Psoas muscle (tissue), 8 donors: ENCODE data around the gene SCUBE1. TPM values are rescaled to one million over a fixed set of nuclear protein-coding genes. Genes with fewer than 3 reads are reported as not detected.

Source experiments
- ATAC-seq, 4 donors: fragments of 200-7000 bp; cut with Tn5 transposase; one replicate each; pipeline ENCODE4 v1.9.1; 2020; ENCODE audit warnings: moderate library complexity in 3 of 4, mild to moderate bottlenecking in 2 of 4
- DNase-seq, 2 donors: peaks; one replicate each; pipeline ENCODE4 v3.0.0-alpha.2; 2020
- H3K27ac ChIP-seq: fragments of 200-600 bp; one replicate; pipeline ENCODE4 v1.8.0; 2022
- H3K27me3 ChIP-seq, 3 donors: fragments of 200-600 bp in 1 of 3; one replicate each; pipeline versions ENCODE4 v1.6.1 to v1.8.0; 2013 to 2022; ENCODE audit warnings: low read length in 2 of 3, mild to moderate bottlenecking in 2 of 3, moderate library complexity in 1 of 3; ENCODE audit not compliant: insufficient read depth in 3 of 3
- H3K36me3 ChIP-seq, 2 donors: fragments of 200-600 bp in 1 of 2; one replicate each; pipeline versions ENCODE4 v1.6.1 to v1.8.0; 2013 to 2022; ENCODE audit warnings: low read depth in 1 of 2, mild to moderate bottlenecking in 1 of 2, moderate library complexity in 1 of 2; ENCODE audit not compliant: insufficient read depth in 1 of 2
- H3K4me1 ChIP-seq: fragments of 200-600 bp; one replicate; pipeline ENCODE4 v1.8.0; 2022
- H3K4me3 ChIP-seq: fragments of 200-600 bp; one replicate; pipeline ENCODE4 v1.8.0; 2022; ENCODE audit warnings: mild to moderate bottlenecking
- H3K9me3 ChIP-seq: fragments of 200-600 bp; one replicate; pipeline ENCODE4 v1.8.0; 2022
- WGBS, 3 donors: extraction: QIAGEN DNeasy Blood & Tissue Kit; methylation state at CpG; one replicate each; pipeline versions ENCODE4 v1.1.6 to v1.1.7; 2013; 5-methylcytosine and 5-hydroxymethylcytosine counted together
- intact Hi-C, 2 donors: fragments of 100-400 bp; cut with DNase I; formaldehyde crosslinking; loops; one replicate each; pipeline versions ENCODE4 v1.11.0 to v1.14.2; 2022
- polyA plus RNA-seq, 3 donors: library from polyadenylated mRNA; stranded (reverse); fragments of 200-250 nt; gene quantifications; one replicate each; pipeline ENCODE4 v1.2.3, GENCODE V29; 2013
- total RNA-seq, 4 donors: library from RNA; stranded (reverse); fragmentation: NEBNext Ultra II Directional in 2 of 4; extraction: Animal tissue kit (Norgen Biotek cat#: 25700) in 2 of 4; gene quantifications; one replicate each; pipeline versions ENCODE4 v1.2.1 to v1.2.4, GENCODE V29; 2021 to 2023
- TF ChIP-seq, protein P1 (sequence below): fragments of 200-600 bp; IDR thresholded peaks from one replicate; pipeline ENCODE4 v1.8.0; 2022; ENCODE audit warnings: antibody characterized with exemption
- donor health status: healthy with polysubstance abuse.
- donor health status: DM: no; HTN: no; CAD: no; lungs with moderate emphysema.
- donor health status: Bipolar disorder and iron deficiency.
- donor health status: healthy.
- donor health status: DM: yes; HTN: yes; CAD: no.
- donor health status: DM: no; HTN: no; CAD: no.
- donor health status: DM: no; HTN: no; CAD: no.
- donor health status: DM: yes; HTN: yes; CAD: no.

Gene SCUBE1
- total and polyA plus RNA-seq, 7 donors: 0.04 to 0.19 (median 0.08) TPM

DNA sequence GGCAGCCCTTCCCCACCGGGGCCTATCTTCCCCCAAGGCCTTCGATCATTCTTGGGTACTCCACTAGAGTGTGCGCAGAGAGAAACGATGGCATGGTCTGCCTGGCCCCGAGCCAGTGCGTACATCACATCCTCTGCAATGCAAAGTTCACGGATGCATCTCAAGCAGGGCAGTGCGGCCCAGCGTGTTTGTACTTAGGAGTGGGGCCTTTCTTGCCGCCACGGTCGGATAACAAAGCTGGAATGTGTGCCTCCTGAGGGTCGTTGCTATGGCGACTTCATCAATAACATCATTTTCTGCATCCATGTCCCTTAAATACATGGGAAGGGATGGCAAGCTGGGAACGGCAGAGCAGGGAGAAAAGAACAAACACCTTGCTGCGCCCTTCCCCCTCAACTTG, 73.9 kb downstream of the SCUBE1 start:
- ATAC-seq (no peak), DNase-seq (no peak)
- intact Hi-C loops: no loop called here
- 69 to 75% (median 74%) methylated on average over 16 of the region's 16 CpGs for WGBS, 3 donors
- Histone ChIP-seq H3K27ac (no peak overlapping the region), H3K4me3 (no peak overlapping the region), H3K4me1 (no peaks in the 10 kb centered on the region), H3K27me3 (peaks cover 0 to 39% (median under 1%) of the 10 kb centered on the region in 3 donors), H3K36me3 (no peaks in the 10 kb centered on the region), H3K9me3 (no peaks in the 10 kb centered on the region)
- TF ChIP-seq, protein P1, sequence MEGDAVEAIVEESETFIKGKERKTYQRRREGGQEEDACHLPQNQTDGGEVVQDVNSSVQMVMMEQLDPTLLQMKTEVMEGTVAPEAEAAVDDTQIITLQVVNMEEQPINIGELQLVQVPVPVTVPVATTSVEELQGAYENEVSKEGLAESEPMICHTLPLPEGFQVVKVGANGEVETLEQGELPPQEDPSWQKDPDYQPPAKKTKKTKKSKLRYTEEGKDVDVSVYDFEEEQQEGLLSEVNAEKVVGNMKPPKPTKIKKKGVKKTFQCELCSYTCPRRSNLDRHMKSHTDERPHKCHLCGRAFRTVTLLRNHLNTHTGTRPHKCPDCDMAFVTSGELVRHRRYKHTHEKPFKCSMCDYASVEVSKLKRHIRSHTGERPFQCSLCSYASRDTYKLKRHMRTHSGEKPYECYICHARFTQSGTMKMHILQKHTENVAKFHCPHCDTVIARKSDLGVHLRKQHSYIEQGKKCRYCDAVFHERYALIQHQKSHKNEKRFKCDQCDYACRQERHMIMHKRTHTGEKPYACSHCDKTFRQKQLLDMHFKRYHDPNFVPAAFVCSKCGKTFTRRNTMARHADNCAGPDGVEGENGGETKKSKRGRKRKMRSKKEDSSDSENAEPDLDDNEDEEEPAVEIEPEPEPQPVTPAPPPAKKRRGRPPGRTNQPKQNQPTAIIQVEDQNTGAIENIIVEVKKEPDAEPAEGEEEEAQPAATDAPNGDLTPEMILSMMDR: no peak

DNA sequence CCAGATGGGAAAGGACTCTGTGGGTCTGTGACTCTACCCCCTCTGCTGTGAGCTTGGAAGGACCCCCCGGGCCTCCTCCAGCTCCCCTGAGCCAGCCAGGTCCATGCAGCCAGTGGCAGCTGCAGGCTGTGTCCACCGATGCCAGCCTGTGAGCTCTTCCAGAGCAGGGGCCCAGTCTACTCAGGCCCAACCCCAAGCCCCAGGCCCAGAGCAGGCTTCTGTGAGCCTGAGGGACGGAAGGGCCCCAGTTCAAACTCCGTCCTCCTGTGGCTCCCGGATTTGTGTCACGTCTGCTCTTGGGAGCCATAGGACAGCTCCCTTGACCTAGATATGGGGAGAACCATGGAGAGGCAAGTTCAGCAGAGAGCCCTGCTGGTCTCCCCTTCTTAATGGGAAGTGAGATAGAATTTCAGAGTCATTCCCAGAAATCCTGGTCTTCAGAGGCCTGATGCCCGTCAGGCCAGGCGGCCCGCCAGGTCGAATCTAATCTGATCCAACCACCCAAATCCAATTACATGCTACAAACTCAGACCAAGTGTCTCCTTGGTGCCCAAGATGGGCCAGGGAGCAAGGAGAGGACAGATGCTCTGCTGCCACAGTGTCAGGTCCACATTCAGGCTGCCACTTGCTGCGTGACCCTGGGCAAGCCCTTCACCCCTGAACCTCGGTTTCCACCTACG, 75.1 kb downstream of the SCUBE1 start:
- H3K9me3 ChIP-seq: no peaks in the 10 kb centered on the region
- 40 to 65% (median 54%) methylated on average over 13 of the region's 13 CpGs for WGBS, 3 donors
- no peaks in the 10 kb centered on the region for H3K4me1 ChIP-seq
- H3K36me3 ChIP-seq: no peaks in the 10 kb centered on the region
- DNase-seq: no peak
- peaks cover 0 to 50% (median 4%) of the 10 kb centered on the region in 3 donors for H3K27me3 ChIP-seq
- ATAC-seq: no peak
- no peak overlapping the region for H3K27ac ChIP-seq
- TF ChIP-seq, protein P1: no peak
- intact Hi-C loops: no loop called here
- no peak overlapping the region for H3K4me3 ChIP-seq

DNA sequence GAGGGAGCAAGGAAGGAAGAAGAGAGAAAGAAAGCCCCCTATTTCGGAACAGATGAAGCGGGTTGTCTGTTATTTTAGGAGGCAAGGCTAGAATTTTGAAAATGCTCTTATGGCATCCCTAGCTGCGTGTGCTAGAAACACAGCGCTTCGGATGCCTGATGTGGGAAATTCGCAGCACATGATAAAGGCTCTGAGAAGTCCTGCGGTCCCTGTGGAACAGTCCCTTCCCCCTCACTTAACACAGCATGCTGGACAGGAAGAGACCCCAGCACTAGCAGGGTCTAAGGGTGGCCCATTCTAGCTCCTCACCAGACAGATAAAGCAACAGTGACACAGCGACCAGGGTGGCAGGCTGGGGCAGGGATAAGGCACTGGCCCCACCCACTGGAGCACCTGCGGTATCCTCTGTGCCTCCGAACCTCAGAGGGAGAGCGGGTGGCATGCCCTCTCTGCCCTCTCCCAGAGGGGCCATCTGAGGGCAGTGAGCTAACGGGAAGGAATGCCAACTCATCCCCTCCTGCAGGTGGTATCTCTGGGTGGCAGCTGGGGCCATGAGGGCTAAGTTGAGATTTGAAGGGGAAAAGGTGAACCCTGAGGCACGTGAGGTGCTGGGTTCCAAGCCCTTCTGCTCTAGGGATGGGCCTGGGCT, 75.7 kb downstream of the SCUBE1 start:
- Histone ChIP-seq H3K4me3 (no peak overlapping the region), H3K27ac (no peak overlapping the region), H3K27me3 (peaks cover 0 to 52% (median 4%) of the 10 kb centered on the region in 3 donors), H3K9me3 (no peaks in the 10 kb centered on the region), H3K4me1 (no peaks in the 10 kb centered on the region), H3K36me3 (no peaks in the 10 kb centered on the region)
- 73 to 90% (median 83%) methylated on average over 13 of the region's 13 CpGs for WGBS, 3 donors
- ATAC-seq (no peak), DNase-seq (no peak)
- intact Hi-C loops: no loop called here
- TF ChIP-seq, protein P1: no peak

DNA sequence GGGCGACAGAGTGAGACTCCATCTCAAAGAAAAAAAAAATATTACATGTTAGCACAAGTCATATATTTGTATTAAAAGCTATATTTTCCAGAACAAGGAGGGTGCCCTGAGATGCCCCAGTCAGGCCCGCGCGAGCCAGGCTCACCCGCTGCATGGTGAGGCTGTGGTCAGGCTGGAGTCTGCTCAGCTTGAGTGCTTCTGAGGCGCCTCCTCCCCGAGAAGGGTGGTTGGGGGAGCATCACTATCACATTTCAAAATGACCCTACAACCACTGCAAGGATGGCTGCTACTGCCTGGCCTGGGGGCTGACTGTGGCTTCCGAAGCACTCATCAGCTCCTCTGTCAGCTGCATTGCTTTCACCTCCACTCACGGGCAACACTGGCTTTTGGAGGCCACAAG, 77.1 kb downstream of the SCUBE1 start:
- Histone ChIP-seq H3K9me3 (no peaks in the 10 kb centered on the region), H3K27ac (no peak overlapping the region), H3K27me3 (peaks cover 0 to 49% (median 4%) of the 10 kb centered on the region in 3 donors), H3K36me3 (no peaks in the 10 kb centered on the region), H3K4me3 (no peak overlapping the region), H3K4me1 (no peaks in the 10 kb centered on the region)
- TF ChIP-seq, protein P1: no peak
- 93 to 95% (median 94%) methylated on average over 9 of the region's 9 CpGs for WGBS, 3 donors
- DNase-seq: no peak
- ATAC-seq: no peak
- intact Hi-C loops: no loop called here
